Measurements from ENCODE around the gene CFB. TPM values are rescaled to one million over a fixed set of nuclear protein-coding genes. Genes with fewer than 3 reads are reported as not detected.

Gene CFB
- total RNA-seq, 1 experiment from 2014 or later: 0.31 TPM

DNA sequence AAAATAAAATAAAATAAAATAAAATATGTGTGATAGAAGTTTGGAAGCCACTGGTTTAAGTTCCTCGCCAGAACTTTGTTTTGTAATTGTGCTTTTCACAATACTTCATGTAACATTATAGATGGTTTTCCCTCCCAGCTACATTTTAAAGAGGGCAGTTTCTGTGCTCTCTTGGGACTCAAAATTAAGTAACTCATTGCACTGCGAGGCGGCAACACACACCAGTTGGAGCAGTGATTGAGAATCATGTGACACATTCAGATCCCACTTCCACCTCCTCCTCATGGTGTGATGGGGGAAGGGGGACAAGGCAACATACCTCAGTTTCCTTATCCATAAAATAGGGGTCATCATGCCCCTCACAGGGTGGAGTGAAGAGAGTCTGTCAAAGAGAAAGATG lies 10.9 kb upstream of the CFB start:
- H3K4me1 Mint-ChIP-seq: peaks cover 0 to under 1% of the 10 kb centered on the region in 2 experiments; a peak in 2 of 4 replicates
- peaks cover 15% of the 10 kb centered on the region for H3K27me3 Mint-ChIP-seq (ENCODE audit: low read depth)
- Histone ChIP-seq H2AFZ (ENCODE audit: low read length) (no peak overlapping the region), H2AK5ac (ENCODE audit: insufficient read length, low read length) (no peak overlapping the region), H3K79me1 (ENCODE audit: insufficient read depth, low read depth, low read length, poor library complexity, severe bottlenecking) (no peaks in the 10 kb centered on the region), H2BK12ac (ENCODE audit: insufficient read length, low read depth, low read length) (no peak overlapping the region), H4K8ac (replicated peaks; ENCODE audit: insufficient read length, low read depth, low read length) (no peak overlapping the region), H3K14ac (ENCODE audit: insufficient read depth, low read length) (no peak overlapping the region), H3K79me2 (ENCODE audit: insufficient read depth, low read length) (no peaks in the 10 kb centered on the region), H3K27me3 (ENCODE audit: insufficient read depth, low read length) (no peaks in the 10 kb centered on the region), H4K20me1 (ENCODE audit: control insufficient read depth, insufficient read depth, insufficient read length) (no peaks in the 10 kb centered on the region), H3K18ac (ENCODE audit: insufficient read length, low read depth, low read length) (no peak overlapping the region), H4K5ac (ENCODE audit: insufficient read length, low read depth, low read length) (no peak overlapping the region), H2BK120ac (ENCODE audit: low read depth, low read length, poor library complexity, severe bottlenecking) (no peak overlapping the region), H3K4me1 (ENCODE audit: insufficient read depth, low read length) (peaks cover under 1% of the 10 kb centered on the region; the same call in 1 of the 2 replicates), H3K4ac (ENCODE audit: low read depth, low read length) (no peak overlapping the region), H3K9ac (ENCODE audit: extremely low read depth, insufficient read length, low read length) (no peak overlapping the region), H3K23me2 (ENCODE audit: insufficient read length, low read depth, low read length, poor library complexity, severe bottlenecking) (no peaks in the 10 kb centered on the region), H3K23ac (ENCODE audit: insufficient read length, low read depth, low read length) (no peak overlapping the region), H3K9me3 (ENCODE audit: control insufficient read depth, low read depth, low read length) (no peaks in the 10 kb centered on the region), H2BK15ac (ENCODE audit: low read depth, low read length) (no peak overlapping the region), H4K91ac (ENCODE audit: insufficient read length, low read depth, low read length) (no peak overlapping the region), H3K4me2 (ENCODE audit: insufficient read depth, insufficient read length, low read length) (no peak overlapping the region), H3K27ac (ENCODE audit: insufficient read length, low read depth, low read length) (no peak overlapping the region), H2BK20ac (ENCODE audit: low read depth, low read length, poor library complexity, severe bottlenecking) (no peak overlapping the region), H3K56ac (ENCODE audit: insufficient read length, low read depth, low read length) (no peak overlapping the region), H3T11ph (ENCODE audit: low read length) (no peak overlapping the region), H2BK5ac (ENCODE audit: insufficient read length, low read length) (no peak overlapping the region)
- DNase-seq: no peak
- no peak overlapping the region for H3K27ac Mint-ChIP-seq
- TF ChIP-seq, protein P1, sequence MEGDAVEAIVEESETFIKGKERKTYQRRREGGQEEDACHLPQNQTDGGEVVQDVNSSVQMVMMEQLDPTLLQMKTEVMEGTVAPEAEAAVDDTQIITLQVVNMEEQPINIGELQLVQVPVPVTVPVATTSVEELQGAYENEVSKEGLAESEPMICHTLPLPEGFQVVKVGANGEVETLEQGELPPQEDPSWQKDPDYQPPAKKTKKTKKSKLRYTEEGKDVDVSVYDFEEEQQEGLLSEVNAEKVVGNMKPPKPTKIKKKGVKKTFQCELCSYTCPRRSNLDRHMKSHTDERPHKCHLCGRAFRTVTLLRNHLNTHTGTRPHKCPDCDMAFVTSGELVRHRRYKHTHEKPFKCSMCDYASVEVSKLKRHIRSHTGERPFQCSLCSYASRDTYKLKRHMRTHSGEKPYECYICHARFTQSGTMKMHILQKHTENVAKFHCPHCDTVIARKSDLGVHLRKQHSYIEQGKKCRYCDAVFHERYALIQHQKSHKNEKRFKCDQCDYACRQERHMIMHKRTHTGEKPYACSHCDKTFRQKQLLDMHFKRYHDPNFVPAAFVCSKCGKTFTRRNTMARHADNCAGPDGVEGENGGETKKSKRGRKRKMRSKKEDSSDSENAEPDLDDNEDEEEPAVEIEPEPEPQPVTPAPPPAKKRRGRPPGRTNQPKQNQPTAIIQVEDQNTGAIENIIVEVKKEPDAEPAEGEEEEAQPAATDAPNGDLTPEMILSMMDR (conservative IDR thresholded peaks at IDR 0.05): no peak
- WGBS (ENCODE audit: extremely low coverage, insufficient read length, low lambda C conversion rate): no CpG with 5 or more reads among the region's 3 CpGs
- H3K9me3 Mint-ChIP-seq: peaks cover 15 to 16% of the 10 kb centered on the region in 2 experiments
- peaks cover 0 to 6% (median 2%) of the 10 kb centered on the region in 3 experiments; a peak in 1 of 7 replicates for H3K36me3 Mint-ChIP-seq (ENCODE audit: insufficient read depth in 1 of 3, low read depth in 3 of 3)
- no peak overlapping the region for H3K4me3 Mint-ChIP-seq
